Measurements from ENCODE around the gene OTOL1.

The OTOL1 gene

DNA sequence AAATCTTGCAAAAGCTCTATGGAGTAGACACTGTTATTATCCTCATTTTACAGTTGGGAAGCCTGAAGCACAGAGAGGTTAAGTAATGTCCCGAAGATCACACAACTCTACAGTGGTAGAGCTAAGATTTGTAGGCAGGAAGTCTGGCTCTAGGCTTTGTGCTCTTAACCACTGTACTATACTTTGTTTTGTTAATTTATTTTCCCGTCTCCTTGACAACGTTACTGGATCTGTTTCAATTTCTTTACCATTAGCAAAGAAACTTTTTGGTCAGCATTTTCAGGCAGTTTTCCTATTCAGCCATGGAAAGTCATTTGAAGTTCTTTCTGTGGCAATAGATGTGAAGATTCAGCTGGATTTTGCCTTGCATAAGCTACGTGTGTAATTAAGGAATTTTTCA is 51.7 kb downstream of the OTOL1 start:
- FAIRE-seq: no peak

- no peak for FAIRE-seq
Measured at GRCh38 chr3:161549261-161549660, 52.7 kb downstream of the OTOL1 start.

- FAIRE-seq: no peak
Measured at GRCh38 chr3:161550491-161551195, 54.0 kb downstream of the OTOL1 start.

DNA sequence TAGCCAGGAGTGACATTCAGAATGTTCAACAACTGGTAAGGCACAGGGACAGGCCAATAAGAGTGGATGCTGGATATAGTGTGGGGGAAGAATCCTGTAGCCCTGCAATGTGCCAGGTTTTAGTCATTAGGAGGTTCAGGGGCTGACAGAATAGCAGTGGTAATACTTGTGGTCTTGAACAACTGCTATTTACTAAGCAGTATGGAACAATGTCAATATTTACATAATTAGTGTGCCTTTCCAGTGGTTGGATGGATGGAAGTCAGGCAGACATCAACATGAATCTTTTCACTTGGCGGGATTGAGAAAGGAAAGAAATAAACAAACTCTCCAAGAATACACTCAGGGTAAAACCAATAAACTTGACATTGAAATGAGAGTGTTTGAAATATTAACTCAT is 55.1 kb downstream of the OTOL1 start:
- no peak for FAIRE-seq

GRCh38 chr3:161552984-161553560 is 56.5 kb downstream of the OTOL1 start:
- FAIRE-seq: no peak

All from G401.6 (cell line).